Activated CD8-positive, alpha-beta memory T cell treated with anti-CD3 and anti-CD28 coated beads, Interleukin-2, amount 50 U/mL, for 24 hours (primary cell): ENCODE measurements around the gene KIF24.
"Not testable (repeated sequence)": the region's sequence is repeated elsewhere in the genome, so short reads cannot be mapped to it uniquely, and the experiment has no call there.

Source experiments
- DNase-seq: peaks from one replicate; pipeline ENCODE4 v3.0.0-alpha.2; 2020; ENCODE audit errors: extremely low read depth

The KIF24 gene

DNA sequence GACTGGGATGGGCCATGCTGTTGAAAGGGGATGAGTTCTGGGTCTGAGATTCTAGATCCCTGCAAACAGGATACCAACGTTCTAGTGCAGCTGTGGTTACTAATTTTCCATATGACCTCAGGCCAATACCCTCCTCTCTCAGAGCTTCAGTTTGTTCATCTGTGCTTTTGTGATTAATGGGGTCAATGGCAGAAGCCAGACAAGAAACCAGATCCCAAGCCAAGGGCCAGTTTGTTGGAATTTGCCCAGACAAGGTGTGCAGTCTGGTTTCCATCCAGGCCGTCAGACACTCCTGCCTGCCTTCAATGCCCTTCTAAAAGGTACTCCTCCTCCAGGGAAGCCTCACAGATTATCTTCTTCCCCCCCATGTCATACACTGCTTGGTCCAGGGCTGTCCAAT lies 36.2 kb upstream of the KIF24 start:
- no peak for DNase-seq

DNA sequence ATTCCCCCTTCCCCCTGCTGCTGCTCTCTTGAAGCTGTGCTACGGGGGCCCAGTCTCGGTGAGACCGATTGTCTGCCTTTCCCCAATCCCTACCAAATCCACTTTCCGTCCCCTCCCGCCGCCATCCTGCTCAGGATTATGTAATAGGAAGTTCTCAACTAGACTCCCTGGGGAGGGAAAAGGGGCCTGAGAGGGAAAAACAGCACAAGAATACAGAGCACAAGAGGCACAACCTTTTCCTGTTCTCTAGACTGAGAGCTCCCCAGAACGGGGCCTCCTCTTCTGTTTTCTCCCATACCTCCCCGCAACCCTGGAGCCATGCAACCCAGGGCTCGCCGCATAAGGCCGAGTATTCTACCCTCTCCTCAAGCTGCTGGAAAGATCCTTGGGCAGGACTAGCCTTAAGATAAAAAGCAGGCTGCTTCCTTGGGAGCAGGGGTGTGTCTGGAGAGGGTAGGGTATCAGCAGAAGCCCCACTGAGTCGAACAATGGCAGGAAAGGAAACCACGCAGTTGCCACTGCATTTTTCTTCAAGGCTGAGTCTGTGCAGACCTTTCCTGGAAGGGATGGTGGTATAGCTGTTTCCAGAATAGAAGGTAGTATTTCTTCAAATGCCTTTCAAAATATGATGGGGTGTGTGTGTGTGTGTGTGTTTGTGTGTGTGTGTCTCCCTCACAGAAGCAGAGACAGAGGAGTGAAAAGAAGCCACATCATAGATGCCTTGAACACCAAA lies 34.7 kb upstream of the KIF24 start:
- no peak for DNase-seq

DNA sequence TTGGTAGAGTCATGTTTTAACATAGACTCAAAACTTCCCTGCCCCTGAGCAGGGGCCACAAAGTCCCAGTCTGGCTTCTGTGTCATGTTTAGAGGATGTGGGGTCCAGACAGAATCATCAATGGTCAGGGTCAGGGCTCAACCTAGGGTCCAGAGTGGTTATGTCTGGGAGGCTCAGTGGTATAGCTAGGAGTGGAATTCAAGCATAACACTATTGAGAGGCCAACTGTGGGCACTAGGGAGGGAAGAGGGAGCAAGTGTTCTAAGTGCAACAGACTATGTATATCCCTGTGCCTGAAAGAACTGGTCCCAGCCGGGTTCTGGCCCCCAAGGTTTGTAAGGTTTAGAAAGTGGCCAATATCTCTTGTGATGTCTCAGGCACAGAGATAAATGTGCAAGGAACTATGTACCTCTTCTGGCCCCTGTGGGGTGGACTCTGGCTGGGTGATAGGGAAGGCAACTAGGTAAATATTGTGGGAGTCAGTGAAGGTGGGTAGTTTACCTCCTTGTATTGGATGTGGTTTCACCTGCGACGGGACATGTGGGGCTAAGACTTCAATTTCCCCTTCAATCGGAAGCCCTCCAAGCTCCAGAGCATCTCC lies 33.6 kb upstream of the KIF24 start:
- DNase-seq = no peak

DNA sequence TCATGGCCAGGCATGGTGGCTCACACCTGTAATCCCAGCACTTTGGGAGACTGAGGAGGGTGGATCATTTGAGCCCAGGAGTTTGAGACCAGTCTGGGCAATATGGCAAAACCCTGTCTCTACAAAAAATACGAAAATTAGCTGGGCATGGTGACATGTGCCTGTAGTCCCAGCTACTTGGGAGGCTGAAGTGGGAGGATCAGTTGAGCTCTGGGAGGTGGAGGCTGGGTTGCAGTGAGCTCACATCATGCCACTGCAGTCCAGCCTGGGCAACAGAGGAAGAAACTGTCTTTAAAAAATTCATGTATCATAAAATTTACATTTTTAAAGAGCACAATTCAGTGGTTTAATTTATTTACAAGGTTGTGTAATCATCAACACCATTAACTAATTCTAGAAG lies 23.9 kb upstream of the KIF24 start:
- not testable (repeated sequence) for DNase-seq

DNA sequence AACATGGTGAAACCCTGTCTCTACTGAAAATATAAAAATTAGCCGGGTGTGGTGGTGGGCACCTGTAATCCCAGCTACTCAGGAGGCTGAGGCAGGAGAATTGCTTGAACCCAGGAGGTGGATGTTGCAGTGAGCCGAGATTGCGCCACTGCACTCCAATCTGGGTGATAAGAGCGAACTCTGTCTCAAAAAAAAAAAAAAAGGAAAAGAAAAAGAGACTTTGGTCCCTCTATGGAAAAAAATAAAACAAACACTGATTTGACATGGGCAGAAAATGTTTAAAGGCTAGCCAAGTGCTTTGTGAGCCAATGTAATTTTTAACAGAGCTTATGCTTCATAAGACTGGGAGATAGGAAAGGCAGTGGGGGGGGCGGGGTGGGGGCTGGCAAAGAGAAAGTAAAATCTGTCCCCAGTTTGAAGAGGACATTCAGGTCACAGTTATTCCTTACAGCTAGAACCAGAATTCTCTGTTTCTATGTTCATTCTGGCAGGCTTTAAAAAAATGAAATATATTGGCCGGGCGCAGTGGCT lies 23.1 kb upstream of the KIF24 start:
- DNase-seq = not testable (repeated sequence)

DNA sequence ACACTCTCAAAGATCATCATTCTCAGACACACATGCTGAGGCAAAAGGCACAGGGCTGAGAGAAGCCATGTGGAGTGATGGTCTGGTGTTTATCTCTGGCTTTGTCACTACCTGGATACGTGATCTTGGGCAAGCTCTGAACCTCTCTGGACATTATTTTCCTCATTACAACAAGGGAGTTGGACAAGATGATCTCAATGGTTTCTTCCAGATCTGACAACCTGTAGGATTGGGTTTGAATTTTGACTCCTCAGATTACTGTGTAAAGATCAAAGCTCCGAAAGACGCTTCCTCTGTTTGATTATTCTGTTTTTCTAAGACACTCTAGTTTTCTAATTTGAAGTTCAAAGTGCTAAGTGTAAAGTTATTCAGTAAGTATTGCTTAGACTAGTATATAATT lies 20.3 kb upstream of the KIF24 start:
- no peak for DNase-seq

DNA sequence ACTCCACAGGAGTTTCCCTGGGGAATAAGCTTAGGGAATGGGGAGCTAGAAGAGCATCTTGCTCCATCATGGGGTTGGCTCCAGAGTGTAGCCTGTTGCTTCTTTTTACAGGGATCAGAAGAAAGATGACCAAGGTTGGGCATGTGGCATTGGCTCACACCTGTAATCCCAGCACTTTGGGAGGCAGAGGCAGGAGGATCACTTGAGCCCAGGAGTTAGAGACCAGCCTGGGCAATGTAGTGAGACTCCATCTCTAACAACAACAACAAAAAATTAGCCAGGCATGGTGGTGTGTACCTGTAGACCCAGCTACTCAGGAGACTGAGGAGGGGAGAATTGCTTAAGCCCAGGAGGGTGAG lies 18.7 kb upstream of the KIF24 start:
- no peak for DNase-seq

DNA sequence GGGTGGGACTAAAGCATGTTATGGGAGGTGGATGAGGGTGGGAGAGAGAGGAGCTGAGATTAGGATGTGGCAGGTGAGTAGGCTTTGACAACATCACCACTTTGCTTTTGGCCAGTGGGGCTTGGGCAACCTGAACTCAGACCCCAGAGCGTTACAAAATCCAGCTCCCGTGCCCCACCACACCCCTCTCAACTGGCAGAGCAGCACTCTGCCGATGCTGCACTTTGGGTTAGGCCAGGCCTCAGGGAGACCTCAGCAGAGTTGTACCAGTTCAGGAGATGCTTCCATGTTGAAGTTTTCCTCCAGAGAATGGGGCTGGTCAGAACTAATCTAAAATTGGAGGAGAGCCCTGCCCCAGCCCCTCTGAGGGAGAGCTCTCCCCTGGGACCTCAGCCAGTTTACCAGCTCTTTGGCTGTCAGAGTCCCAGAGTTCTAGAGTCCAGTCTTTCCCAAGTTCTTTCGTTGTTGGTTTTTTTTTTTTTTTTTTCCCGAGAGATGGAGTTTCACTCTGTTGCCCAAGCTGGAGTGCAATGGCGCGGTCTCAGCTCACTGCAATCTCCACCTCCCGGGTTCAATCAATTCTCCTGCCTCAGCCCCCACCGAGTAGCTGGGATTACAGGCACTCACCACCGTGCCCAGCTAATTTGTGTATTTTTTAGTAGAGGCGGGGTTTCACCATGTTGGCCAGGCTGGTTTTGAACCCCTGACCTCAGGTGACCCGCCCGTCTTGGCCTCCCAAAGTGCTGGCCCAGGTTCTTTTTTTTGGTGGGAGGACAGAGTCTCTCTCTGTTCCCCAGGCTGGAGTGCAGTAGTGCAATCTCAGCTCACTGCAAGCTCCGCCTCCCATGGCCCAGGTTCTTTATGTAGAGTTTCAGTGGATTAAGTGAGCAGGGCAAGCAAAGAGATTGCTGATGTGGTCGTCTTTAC lies 18.1 kb upstream of the KIF24 start:
- no peak for DNase-seq

DNA sequence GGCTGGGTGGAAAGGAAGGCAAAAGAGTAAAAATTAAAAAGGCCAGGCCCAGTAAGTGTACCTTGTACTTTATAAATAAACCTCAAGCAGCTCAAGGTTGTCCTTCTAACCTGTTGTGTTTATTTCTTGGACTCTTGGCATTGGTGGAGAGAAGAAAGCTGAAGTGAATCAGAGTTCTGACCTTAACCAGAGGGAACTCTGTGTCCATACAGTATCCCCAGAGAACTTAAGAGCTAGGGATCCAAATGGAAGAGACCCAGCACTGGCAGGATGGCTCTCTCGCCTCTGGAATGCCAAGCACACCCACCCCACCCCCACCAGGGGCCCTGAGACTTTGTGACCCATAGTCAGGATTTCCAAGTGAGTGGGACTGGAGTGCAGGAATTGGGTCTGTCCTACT lies 14.5 kb upstream of the KIF24 start:
- no peak for DNase-seq

DNA sequence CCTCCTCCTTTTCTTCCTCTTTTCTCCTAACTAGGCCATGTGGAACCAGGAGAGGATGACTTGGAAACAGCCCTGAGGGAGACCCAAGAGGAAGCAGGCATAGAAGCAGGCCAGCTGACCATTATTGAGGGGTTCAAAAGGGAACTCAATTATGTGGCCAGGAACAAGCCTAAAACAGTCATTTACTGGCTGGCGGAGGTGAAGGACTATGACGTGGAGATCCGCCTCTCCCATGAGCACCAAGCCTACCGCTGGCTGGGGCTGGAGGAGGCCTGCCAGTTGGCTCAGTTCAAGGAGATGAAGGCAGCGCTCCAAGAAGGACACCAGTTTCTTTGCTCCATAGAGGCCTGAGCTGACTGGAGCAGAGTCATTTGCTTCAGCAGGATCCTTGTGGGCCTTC lies 14.0 kb upstream of the KIF24 start:
- DNase-seq = no peak

DNA sequence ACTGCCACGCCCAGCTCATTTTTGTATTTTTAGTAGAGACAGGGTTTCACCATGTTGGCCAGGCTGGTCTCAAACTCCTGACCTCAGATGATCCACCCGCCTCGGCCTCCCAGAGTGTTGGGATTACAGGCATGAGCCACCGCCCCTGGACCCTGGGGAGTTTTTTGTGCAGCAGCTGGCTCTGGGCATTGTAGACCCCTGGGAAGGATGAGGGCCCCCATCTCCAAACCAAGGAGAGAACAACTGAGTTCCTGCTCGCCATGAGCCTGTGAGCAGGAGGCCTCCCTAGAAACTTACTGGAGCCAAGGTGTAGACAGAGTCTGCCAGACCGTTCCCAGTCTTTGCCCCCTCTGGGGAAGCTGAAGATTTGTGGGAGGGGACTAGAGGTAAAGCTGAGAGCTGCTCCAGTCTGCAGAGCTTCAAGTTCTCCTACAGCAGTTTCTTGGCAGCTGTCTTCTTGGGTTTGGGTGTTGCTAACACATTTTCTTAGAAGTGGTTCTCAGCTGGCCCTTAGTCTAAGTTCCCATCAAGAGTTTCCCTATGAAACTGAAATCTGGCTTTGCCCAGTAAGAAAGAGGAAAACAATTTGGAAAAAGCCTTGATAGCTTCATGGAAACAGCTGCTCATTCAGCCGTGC lies 12.7 kb upstream of the KIF24 start:
- no peak for DNase-seq

DNA sequence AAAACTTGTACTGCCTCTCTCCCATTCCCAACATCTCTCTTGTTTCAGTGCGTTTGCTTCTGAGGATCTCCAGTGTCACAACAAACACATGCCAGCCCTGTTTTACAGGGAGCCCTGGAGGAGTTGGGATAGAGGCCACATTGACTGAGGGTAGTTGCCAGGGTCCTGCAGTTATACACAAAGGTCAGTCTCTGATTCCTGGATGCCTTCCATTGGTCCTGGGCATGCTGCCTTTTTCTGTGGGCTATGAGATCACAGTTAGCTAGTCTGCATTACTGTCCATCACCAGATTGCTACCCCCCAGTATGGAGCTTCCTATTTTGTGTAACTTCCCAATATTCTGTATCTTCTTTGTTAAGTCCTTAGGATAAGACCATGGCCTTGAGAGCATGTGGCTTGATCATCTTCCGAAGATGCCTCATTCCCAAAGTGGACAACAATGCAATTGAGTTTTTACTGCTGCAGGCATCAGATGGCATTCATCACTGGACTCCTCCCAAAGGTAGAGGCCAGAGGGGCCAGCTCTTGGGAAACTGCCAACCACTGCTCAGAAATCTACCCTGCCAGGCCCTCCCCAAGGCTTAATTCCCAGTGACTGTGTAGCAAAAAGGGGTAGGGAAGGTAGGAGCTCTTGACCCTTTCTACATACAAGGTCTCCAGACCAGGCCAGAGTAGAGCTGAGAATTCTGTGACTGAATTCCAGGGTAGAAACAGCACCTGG lies 9.8 kb upstream of the KIF24 start:
- DNase-seq = no peak

DNA sequence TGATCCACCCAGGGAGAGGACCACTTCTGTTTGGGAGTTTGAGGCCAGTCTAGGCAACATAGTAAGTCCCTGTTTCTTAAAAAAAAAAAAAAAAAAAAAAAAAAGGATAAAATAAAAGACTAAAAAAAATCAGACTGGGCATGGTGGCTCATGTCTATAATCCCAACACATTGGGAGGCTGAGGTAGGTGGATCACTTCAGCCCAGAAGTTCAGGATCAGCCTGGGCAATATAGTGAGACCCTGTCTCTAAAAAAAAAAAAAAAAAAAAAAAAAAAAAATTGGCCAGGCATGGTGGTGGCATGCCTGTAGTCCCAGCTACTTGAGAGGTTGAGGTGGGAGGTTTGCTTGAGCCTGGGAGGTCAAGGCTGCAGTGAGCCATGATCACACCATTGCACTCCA lies 9.0 kb upstream of the KIF24 start:
- not testable (repeated sequence) for DNase-seq

DNA sequence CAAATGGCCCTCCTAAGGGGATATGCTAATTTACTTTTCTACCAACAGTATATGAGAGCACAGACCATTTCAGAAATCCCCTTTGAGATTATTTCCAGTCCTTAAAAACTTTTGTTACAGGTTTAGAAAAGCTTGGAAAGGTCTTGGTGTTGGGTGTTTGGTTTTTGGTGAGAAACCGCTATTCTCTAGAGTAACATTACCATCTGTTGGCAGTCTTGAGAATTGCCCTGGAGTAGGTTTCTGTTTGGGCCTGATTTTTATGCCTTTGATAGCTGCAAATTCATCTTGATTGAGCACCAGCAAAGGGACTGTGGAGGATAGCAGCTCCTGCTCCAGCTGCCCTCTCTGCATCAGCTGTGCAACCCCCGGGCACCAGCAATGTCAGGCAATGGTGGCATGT lies 8.3 kb upstream of the KIF24 start:
- DNase-seq = no peak

DNA sequence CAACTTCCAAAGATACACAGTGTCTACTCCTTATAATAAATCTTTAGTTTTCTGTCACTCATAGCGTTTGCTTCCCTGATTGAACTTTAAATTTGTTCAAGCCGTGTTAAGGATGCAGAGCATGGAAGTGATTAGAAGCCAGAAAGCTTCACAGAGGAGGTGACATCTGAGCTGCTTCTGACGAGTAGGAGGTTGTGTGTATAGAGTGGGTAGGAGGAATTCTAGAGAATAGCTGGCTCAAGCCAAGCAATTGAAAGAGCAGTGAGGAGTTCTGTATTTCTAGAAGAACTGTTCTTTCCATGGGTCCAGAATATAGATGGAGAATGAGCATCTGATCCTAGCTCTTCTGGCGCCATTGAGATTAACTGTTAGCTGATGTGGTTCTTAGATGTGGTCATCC lies 6.3 kb upstream of the KIF24 start:
- no peak for DNase-seq

DNA sequence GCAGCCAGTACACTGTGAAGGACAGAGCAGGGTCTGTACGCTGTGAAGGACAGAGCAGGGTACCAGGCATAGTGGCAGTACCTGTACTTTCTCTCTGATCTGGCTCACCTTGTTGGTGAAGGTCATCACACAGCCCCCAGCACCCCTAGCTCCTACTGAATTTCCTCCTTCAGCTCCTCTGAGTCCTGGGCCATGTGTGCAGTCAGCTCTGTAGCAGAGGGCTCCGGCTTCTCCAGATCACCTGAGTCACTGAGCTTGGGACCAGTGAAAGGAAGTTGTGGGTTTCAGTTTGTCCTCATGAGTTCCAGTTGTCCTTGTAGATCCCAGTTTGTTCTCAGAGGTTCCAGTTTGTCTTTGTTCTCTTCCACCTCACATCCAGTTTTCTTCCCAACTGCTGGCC lies 5.8 kb upstream of the KIF24 start:
- no peak for DNase-seq

DNA sequence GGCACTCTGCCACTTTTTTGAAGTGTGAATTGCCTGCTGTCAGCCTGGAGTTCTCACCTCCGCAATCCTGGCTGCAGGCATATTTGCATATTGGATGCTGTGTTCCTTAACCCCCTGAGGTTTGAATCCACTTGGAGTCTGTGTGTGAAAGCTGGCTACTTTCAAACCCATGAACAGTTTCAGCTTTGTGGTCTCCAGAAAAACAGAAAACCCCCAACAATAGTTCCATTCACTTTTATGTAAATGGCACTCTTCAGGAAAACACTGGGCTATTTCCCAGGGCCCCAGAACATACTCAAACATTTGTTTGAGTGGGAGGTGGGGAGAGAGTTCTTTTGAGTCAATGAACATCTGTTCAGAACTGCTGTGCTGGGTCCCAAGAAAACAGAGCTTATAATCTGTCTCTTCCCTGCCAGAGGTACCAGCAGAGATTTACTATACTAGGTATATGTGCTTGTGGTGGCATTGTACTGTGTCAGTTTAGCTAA lies 5.3 kb upstream of the KIF24 start:
- DNase-seq = no peak

DNA sequence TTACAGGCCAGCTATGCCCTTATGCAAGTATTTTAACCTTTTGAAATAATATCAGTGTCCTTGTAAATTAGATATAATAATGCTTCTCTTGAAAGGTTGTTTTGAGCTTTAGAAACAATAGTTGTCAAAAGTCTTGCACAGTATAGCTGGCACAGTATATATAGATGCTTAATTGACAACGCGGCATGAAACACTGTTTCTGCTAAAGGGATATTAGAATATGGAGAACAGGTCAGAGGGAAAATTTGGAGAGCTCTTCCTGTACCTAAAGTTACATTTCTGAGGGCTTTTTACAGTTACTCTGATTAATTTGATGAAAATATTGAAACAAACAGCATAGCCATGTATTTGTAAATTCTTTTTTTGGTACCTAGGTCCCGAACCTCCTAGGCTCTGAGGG lies 4.8 kb upstream of the KIF24 start:
- DNase-seq = no peak

DNA sequence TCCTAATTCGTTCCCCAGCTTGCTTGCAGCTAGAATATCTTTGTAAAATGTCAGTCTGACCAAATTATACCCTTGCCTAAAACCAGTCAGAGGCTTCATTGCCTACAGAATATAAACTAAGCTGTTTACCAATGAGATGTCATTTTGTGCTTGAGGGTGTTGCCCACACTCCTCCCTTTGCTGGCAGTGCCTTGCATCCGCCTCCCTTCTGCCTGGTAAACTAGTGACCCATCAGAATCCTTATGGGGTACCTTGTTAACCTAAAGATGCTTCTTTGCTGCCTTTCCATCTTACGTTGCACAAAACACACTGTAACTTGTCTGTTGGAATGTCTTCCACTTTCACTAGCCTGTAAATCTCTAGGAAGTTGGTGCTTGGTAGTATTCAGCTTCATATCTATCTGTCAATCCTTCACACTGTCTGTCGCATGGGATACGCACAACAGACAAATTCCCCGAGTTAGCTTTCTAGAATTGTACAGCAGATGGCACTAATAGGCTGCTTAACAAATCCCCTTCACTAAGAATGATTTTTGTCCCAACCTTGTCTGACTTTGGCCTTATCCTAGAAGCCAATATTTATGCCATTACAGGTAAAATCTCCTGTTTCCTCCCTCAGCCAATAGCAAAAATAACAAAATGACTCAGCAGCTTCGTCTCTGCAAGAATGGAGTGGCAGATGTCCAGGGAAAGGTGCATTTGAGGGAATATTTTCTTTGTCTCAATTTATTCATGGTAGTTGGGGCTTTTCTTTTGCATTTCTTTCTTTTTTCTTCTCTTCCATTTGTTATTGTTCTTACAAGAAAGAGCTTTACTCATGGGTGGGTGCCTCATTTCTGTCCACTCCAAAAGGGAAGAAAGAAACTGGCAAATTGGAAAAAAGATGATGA lies 3.3 kb upstream of the KIF24 start:
- DNase-seq = no peak

DNA sequence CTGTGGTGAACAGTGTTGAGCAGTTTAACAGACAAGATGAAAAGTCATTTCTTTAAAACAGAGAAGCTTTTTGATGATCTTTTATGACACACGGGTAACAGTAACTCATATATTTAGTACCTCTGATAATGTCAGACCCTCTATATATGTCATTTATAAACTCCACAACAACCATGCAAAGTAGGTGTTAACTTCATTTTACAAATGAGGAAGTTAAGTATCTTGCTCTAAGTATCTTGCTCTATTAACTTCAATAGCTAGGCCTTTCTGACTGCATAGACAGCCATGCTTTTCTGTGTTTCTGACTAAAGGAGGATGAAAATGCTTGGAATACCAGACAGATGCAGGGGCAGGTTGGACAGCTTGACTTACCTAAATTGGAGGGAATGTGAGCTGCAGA lies 2.1 kb upstream of the KIF24 start:
- DNase-seq = no peak
